Measurements from ENCODE around the gene UBE2I. TPM values are rescaled to one million over a fixed set of nuclear protein-coding genes. Genes with fewer than 3 reads are reported as not detected.

The UBE2I gene
- total RNA-seq, 1 donor from 2014 or later: 141 TPM

GRCh38 chr16:1346422-1347285, 37.2 kb downstream of the UBE2I start:
- Histone ChIP-seq H3K9me3 (no peaks in the 10 kb centered on the region), H3K36me3 (peaks cover 11 to 27% of the 10 kb centered on the region in 2 donors), H3K4me3 (no peak overlapping the region), H3K4me1 (peaks cover 5 to 15% of the 10 kb centered on the region in 2 donors), H3K27ac (no peak overlapping the region), H3K27me3 (no peaks in the 10 kb centered on the region)
- DNase-seq (ENCODE audit: low spot score in 2 of 2): no peak
- intact Hi-C loops (cut with DNase I): no loop called here
- no peak for TF ChIP-seq CTCF (IDR thresholded peaks at IDR 0.05)

GRCh38 chr16:1347286-1347855, 37.9 kb downstream of the UBE2I start:
- Histone ChIP-seq H3K4me1 (peaks cover 5 to 13% of the 10 kb centered on the region in 2 donors), H3K9me3 (no peaks in the 10 kb centered on the region)
- intact Hi-C loops (cut with DNase I): no loop called here

GRCh38 chr16:1347962-1348361, 38.5 kb downstream of the UBE2I start:
- intact Hi-C loops (cut with DNase I): no loop called here
- H3K27ac ChIP-seq: no peak overlapping the region
- DNase-seq (ENCODE audit: low spot score in 2 of 2): no peak

More at GRCh38 chr16:1347286-1347855, 37.9 kb downstream of the UBE2I start:
- peaks cover 11 to 27% of the 10 kb centered on the region in 2 donors for H3K36me3 ChIP-seq
- no peak for DNase-seq (ENCODE audit: low spot score in 2 of 2)
- no peak overlapping the region for H3K4me3 ChIP-seq
- no peak for TF ChIP-seq CTCF (IDR thresholded peaks at IDR 0.05)
- H3K27ac ChIP-seq: no peak overlapping the region
- H3K27me3 ChIP-seq: no peaks in the 10 kb centered on the region

GRCh38 chr16:1348441-1348840, 39.0 kb downstream of the UBE2I start:
- Histone ChIP-seq H3K9me3 (no peaks in the 10 kb centered on the region), H3K27ac (no peak overlapping the region), H3K36me3 (peaks cover 11 to 27% of the 10 kb centered on the region in 2 donors), H3K4me3 (no peak overlapping the region), H3K27me3 (no peaks in the 10 kb centered on the region), H3K4me1 (peaks cover 9 to 16% of the 10 kb centered on the region in 2 donors)
- DNase-seq (ENCODE audit: low spot score in 2 of 2): no peak
- intact Hi-C loops (cut with DNase I): no loop called here
- TF ChIP-seq CTCF (IDR thresholded peaks at IDR 0.05): no peak

More at GRCh38 chr16:1347962-1348361, 38.5 kb downstream of the UBE2I start:
- peaks cover 9 to 13% of the 10 kb centered on the region in 2 donors for H3K4me1 ChIP-seq
- H3K27me3 ChIP-seq: no peaks in the 10 kb centered on the region
- H3K36me3 ChIP-seq: peaks cover 11 to 27% of the 10 kb centered on the region in 2 donors
- TF ChIP-seq CTCF (IDR thresholded peaks at IDR 0.05): no peak
- no peaks in the 10 kb centered on the region for H3K9me3 ChIP-seq
- H3K4me3 ChIP-seq: no peak overlapping the region

GRCh38 chr16:1348926-1349325, 39.5 kb downstream of the UBE2I start:
- no peaks in the 10 kb centered on the region for H3K27me3 ChIP-seq
- H3K4me3 ChIP-seq: no peak overlapping the region
- no peak for TF ChIP-seq CTCF (IDR thresholded peaks at IDR 0.05)
- intact Hi-C loops (cut with DNase I): no loop called here
- H3K4me1 ChIP-seq: peaks cover 9 to 16% of the 10 kb centered on the region in 2 donors
- peaks cover 11 to 27% of the 10 kb centered on the region in 2 donors for H3K36me3 ChIP-seq
- H3K9me3 ChIP-seq: no peaks in the 10 kb centered on the region
- H3K27ac ChIP-seq: no peak overlapping the region
- DNase-seq (ENCODE audit: low spot score in 2 of 2): no peak

Data from ascending aorta (tissue), 2 donors.